ENCODE measurements around the gene SLC7A9.

Gene SLC7A9

GRCh38 chr19:32877977-32878745 lies 8.6 kb upstream of the SLC7A9 start:
- H3K4me3 ChIP-seq (ENCODE audit: low read depth, low read length) = no peak overlapping the region
- no peak for TF ChIP-seq CTCF (IDR thresholded peaks at IDR 0.05; ENCODE audit: low read depth, low read length, missing control alignments)
- in situ Hi-C loops (cut with HindIII; ENCODE audit: low sequenced_read_pairs) = no loop called here
- no peak for DNase-seq (ENCODE audit: low read depth)

- in situ Hi-C loops (cut with HindIII; ENCODE audit: low sequenced_read_pairs) = no loop called here
- H3K4me3 ChIP-seq (ENCODE audit: low read depth, low read length) = no peak overlapping the region
- TF ChIP-seq CTCF (IDR thresholded peaks at IDR 0.05; ENCODE audit: low read depth, low read length, missing control alignments) = no peak
These were observed 7.9 kb upstream of the SLC7A9 start for GRCh38 chr19:32877323-32877912.

GRCh38 chr19:32876919-32877285 lies 7.3 kb upstream of the SLC7A9 start:
- in situ Hi-C loops (cut with HindIII; ENCODE audit: low sequenced_read_pairs) = no loop called here
- H3K4me3 ChIP-seq (ENCODE audit: low read depth, low read length) = no peak overlapping the region
- TF ChIP-seq CTCF (IDR thresholded peaks at IDR 0.05; ENCODE audit: low read depth, low read length, missing control alignments) = no peak
- DNase-seq (ENCODE audit: low read depth) = peak; percentile 29

More at GRCh38 chr19:32877323-32877912, 7.9 kb upstream of the SLC7A9 start:
- DNase-seq (ENCODE audit: low read depth) = no peak

- in situ Hi-C loops (cut with HindIII; ENCODE audit: low sequenced_read_pairs) = no loop called here
- TF ChIP-seq CTCF (IDR thresholded peaks at IDR 0.05; ENCODE audit: low read depth, low read length, missing control alignments) = no peak
- no peak for DNase-seq (ENCODE audit: low read depth)
- no peak overlapping the region for H3K4me3 ChIP-seq (ENCODE audit: low read depth, low read length)
These were observed 6.8 kb upstream of the SLC7A9 start for GRCh38 chr19:32876236-32876918.

- TF ChIP-seq CTCF (IDR thresholded peaks at IDR 0.05; ENCODE audit: low read depth, low read length, missing control alignments) = no peak
- DNase-seq (ENCODE audit: low read depth) = no peak
- in situ Hi-C loops (cut with HindIII; ENCODE audit: low sequenced_read_pairs) = no loop called here
- H3K4me3 ChIP-seq (ENCODE audit: low read depth, low read length) = no peak overlapping the region
These were observed 5.9 kb upstream of the SLC7A9 start for GRCh38 chr19:32875428-32875827.

- H3K4me3 ChIP-seq (ENCODE audit: low read depth, low read length) = no peak overlapping the region
- no peak for TF ChIP-seq CTCF (IDR thresholded peaks at IDR 0.05; ENCODE audit: low read depth, low read length, missing control alignments)
- in situ Hi-C loops (cut with HindIII; ENCODE audit: low sequenced_read_pairs) = no loop called here
- no peak for DNase-seq (ENCODE audit: low read depth)
These were observed 5.0 kb upstream of the SLC7A9 start for GRCh38 chr19:32874605-32875004.
